Stimulated activated CD4-positive, alpha-beta T cell treated with anti-CD3 and anti-CD28 coated beads, Interleukin-12 subunit alpha, Interleukin-12 subunit beta, amount 100 ng/mL, for 4 hours (primary cell): ENCODE data around the gene ZBTB21.

Experiments
- DNase-seq: peaks from one replicate; pipeline ENCODE4 v3.0.0-alpha.2; 2020

The ZBTB21 gene

GRCh38 chr21:42039470-42039901, 29.3 kb upstream of the ZBTB21 start:
- DNase-seq: no peak

GRCh38 chr21:42038826-42039425, 28.8 kb upstream of the ZBTB21 start:
- no peak for DNase-seq

GRCh38 chr21:42038393-42038792, 28.2 kb upstream of the ZBTB21 start:
- DNase-seq: no peak

GRCh38 chr21:42037943-42038342, 27.8 kb upstream of the ZBTB21 start:
- no peak for DNase-seq

GRCh38 chr21:42037516-42037915, 27.4 kb upstream of the ZBTB21 start:
- DNase-seq: no peak

GRCh38 chr21:42036313-42036712, 26.2 kb upstream of the ZBTB21 start:
- no peak for DNase-seq

GRCh38 chr21:42032968-42033367, 22.8 kb upstream of the ZBTB21 start:
- no peak for DNase-seq

- no peak for DNase-seq
These were observed 22.1 kb upstream of the ZBTB21 start for GRCh38 chr21:42032266-42032665.

- DNase-seq: no peak
These were observed 21.7 kb upstream of the ZBTB21 start for GRCh38 chr21:42031816-42032215.

- no peak for DNase-seq
These were observed 21.1 kb upstream of the ZBTB21 start for GRCh38 chr21:42031241-42031640.

- DNase-seq: no peak
These were observed 20.2 kb upstream of the ZBTB21 start for GRCh38 chr21:42030311-42030710.

GRCh38 chr21:42028766-42029425, 18.7 kb upstream of the ZBTB21 start:
- DNase-seq: no peak

GRCh38 chr21:42027822-42028765, 17.9 kb upstream of the ZBTB21 start:
- no peak for DNase-seq

- no peak for DNase-seq
These were observed 17.1 kb upstream of the ZBTB21 start for GRCh38 chr21:42027085-42027821.

- no peak for DNase-seq
These were observed 15.9 kb upstream of the ZBTB21 start for GRCh38 chr21:42026082-42026435.

GRCh38 chr21:42025376-42026081, 15.4 kb upstream of the ZBTB21 start:
- DNase-seq: no peak

- no peak for DNase-seq
These were observed 12.7 kb upstream of the ZBTB21 start for GRCh38 chr21:42022906-42023305.

- DNase-seq: no peak
These were observed 11.9 kb upstream of the ZBTB21 start for GRCh38 chr21:42022091-42022430.

- no peak for DNase-seq
These were observed 11.4 kb upstream of the ZBTB21 start for GRCh38 chr21:42021371-42022090.

- no peak for DNase-seq
These were observed 9.5 kb upstream of the ZBTB21 start for GRCh38 chr21:42019706-42020105.

- DNase-seq: no peak
These were observed 9.0 kb upstream of the ZBTB21 start for GRCh38 chr21:42019101-42019605.

- no peak for DNase-seq
These were observed 6.9 kb upstream of the ZBTB21 start for GRCh38 chr21:42017022-42017421.
